Gastrocnemius medialis (tissue), 4 donors: ENCODE measurements around the gene MMP15.

ENCODE experiments used
- POLR2A ChIP-seq, 2 donors: fragments of 450-650 bp; IDR thresholded peaks; one replicate each; pipeline ENCODE4 v1.6.1; 2017; ENCODE audit warnings: antibody characterized with exemption in 2 of 2, mild to moderate bottlenecking in 2 of 2, moderate library complexity in 2 of 2
- TF ChIP-seq, protein P1 (sequence below), 5 experiments: fragments of 450-650 bp in 3 of 5; fragments of 200-600 bp in 2 of 5; sonication (generic) in 2 of 5; IDR thresholded peaks in 4 of 5; conservative IDR thresholded peaks in 1 of 5; 1 replicate in 4 of 5; 2 replicates in 1 of 5; pipeline ENCODE4 v1.5.1; 2016 to 2019; ENCODE audit warnings: antibody characterized with exemption in 5 of 5, mild to moderate bottlenecking in 3 of 5, moderate library complexity in 3 of 5

DNA sequence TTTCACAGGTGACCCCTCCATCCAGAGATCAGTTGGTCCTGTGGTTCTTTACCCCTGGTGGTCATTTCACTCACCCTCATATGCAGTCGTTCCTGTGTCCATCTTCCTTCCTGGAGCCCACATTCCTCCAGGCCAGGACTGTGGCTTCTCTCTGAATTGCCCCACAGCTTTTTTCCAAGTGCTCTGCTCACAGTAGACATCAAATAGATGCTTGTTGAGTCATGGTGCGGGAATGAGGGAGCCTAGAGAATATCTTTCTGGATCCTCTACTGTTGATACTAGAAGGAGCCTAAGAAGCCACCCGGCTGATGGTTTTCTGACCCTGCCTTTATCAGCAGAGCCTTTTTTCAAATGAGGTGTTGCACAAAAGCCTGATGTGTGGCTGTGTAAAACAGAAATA is 13.9 kb upstream of the MMP15 start:
- TF ChIP-seq, protein P1, sequence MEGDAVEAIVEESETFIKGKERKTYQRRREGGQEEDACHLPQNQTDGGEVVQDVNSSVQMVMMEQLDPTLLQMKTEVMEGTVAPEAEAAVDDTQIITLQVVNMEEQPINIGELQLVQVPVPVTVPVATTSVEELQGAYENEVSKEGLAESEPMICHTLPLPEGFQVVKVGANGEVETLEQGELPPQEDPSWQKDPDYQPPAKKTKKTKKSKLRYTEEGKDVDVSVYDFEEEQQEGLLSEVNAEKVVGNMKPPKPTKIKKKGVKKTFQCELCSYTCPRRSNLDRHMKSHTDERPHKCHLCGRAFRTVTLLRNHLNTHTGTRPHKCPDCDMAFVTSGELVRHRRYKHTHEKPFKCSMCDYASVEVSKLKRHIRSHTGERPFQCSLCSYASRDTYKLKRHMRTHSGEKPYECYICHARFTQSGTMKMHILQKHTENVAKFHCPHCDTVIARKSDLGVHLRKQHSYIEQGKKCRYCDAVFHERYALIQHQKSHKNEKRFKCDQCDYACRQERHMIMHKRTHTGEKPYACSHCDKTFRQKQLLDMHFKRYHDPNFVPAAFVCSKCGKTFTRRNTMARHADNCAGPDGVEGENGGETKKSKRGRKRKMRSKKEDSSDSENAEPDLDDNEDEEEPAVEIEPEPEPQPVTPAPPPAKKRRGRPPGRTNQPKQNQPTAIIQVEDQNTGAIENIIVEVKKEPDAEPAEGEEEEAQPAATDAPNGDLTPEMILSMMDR (IDR thresholded peaks at IDR 0.05 in 4 of 5, conservative IDR thresholded peaks at IDR 0.05 in 1 of 5) = no peak
- TF ChIP-seq POLR2A (IDR thresholded peaks at IDR 0.05) = no peak
